ENCODE results near the gene SYNGR4. TPM values are rescaled to one million over a fixed set of nuclear protein-coding genes. Genes with fewer than 3 reads are reported as not detected.
"Not testable (repeated sequence)": the region's sequence is repeated elsewhere in the genome, so short reads cannot be mapped to it uniquely, and the experiment has no call there.

The SYNGR4 gene
- polyA plus RNA-seq, 3 donors, result 0.40 to 0.67 (median 0.46) TPM

DNA sequence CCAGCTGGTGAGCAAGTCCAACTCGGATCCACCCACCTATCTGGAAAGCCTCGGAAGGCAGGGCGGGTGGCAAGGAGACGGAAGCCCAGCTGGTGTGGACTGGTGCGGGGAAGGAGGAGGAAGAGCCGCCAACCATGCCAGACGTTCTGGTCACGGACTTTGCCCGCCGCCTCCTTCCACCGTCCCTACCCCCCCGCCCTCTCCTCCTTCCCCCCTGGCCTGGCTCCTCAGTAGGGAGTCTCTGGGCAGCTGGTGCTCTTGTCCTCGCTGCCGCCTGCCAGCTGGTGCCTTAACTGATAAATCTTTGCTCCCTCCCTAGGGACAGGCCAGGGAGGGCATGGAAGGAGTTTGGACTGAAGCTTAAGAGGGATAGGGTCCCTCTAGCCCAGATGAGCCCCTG is 4.8 kb downstream of the SYNGR4 start:
- DNase-seq (ENCODE audit: low read depth in 3 of 3, low spot score in 2 of 3), result no peak

DNA sequence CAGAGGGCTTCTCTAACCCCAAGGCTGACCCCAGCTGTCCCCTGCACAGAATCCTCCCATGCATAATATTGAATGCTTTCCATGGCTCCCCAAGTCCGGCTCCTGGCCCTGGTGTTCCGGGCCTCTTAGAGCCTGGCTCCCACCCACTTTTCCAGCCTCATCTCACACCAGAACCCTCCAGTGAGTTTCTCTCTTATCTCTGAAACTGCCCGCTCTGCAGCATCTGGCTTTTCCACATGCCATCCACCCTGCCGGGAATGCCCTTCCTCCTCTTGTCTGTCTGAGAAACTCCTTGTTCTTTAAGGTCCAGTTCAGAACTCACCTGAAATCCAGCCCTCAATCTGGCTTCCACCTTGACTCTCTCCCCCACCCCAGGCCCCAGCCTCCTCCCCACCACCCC is 6.8 kb downstream of the SYNGR4 start:
- DNase-seq (ENCODE audit: low read depth in 3 of 3, low spot score in 2 of 3), result no peak

DNA sequence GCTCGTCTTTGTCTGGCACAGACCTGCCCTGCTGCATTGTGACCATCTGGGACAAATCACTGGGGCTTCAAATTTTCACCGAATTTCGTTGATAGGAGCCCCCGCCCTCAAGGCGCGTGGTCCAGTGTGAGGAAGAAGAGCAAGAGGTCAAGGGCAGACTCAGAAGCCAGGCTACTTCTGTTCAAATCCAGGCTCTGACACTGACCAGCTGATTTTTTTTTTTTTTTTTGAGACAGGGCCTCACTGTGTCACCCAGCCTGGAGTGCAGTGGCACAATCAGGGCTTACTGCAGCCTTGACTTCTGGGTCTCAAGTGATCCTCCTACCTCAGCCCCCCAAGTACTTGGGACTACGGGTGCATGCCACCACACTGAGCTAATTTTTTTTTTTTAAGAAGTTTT is 7.2 kb downstream of the SYNGR4 start:
- no peak for DNase-seq (ENCODE audit: low read depth in 3 of 3, low spot score in 2 of 3)

DNA sequence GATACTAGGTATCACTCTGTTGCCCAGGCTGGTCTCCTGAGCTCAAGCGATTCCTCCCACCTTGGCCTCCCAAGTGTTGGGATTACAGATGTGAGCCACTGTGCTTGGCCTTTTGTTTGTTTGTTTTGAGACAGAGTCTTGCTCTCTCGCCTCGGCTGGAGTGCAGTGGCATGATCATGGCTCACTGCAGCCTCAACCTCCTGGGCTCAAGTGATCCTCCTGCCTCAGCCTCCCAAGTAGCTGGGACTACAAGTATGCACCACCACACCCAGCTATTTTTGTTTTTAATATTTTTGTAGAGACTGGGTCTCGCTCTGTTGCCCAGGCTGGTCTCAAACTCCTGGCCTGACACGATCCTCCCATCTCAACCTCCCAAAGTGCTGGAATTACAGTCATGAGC is 7.6 kb downstream of the SYNGR4 start:
- DNase-seq (ENCODE audit: low read depth in 3 of 3, low spot score in 2 of 3), result not testable (repeated sequence)

DNA sequence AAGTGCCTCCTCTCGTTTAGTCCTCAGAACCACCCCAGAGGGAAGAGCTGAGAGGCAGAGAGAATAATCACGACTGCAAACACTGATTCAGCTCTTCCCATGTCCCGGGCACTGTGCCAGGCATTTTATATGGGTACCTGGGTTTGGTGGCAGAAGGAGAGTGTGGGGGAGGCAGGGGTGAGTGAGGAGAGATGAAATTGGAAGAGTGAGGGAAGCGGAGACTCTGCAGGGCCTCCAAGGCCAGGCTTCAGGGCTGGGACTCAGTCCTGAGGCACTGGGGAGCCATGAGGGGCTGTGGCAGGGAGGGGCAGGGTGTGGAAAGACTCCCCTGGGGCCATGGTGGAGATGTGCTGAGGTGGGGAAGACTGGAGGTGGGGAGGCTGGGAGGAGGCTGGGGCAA is 8.7 kb downstream of the SYNGR4 start:
- DNase-seq (ENCODE audit: low read depth in 3 of 3, low spot score in 2 of 3), result no peak

DNA sequence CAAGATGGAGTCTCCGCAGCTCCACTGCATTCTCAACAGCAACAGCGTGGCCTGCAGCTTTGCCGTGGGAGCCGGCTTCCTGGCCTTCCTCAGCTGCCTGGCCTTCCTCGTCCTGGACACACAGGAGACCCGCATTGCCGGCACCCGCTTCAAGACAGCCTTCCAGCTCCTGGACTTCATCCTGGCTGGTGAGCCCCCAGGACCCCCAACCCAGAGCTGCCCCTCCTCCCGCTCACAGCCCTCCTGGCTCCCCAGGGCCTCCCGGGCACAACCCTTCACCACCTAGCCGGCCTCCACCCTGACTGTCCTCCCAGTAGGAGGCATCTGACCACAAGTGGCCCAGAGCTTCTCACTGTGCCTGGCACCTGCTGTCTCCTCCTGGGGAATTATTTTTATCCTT is 9.4 kb downstream of the SYNGR4 start:
- no peak for DNase-seq (ENCODE audit: low read depth in 3 of 3, low spot score in 2 of 3)

DNA sequence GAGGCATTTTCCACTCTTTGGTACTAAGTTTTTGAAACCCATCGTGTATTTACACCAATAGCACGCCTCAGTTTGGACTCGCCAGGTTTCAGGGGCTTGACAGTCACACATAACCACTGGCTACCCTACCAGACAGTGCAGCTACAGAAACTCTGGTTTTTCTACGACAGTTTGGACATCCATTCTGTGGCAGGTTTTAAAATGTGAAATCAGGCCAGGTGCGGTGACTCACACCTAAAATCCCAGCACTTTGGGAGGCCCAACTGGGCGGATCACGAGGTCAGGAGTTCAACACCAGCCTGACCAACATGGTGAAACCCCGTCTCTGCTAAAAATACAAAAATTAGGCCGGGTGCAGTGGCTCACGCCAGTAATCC is 14.0 kb downstream of the SYNGR4 start:
- DNase-seq (ENCODE audit: low read depth in 3 of 3, low spot score in 2 of 3), result no peak

DNA sequence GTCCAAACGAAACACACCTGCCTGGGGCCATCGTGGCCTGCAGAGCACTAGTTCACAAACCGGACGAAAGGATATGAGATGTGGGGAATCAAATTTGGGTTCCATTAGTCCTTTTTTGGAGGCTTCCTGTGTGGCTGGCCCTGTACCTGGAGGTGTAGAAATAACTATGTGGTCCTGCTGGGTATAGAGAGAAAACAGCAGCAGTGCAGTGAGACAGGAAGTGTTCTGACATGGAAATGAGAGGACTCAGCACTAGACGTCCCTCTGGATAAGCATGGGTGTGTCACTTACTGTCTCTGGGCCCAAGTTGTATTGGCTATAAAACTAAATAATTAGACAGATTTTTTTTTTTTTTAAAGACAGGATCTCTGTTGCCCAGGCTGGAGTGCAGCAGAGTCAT is 14.9 kb downstream of the SYNGR4 start:
- no peak for DNase-seq (ENCODE audit: low read depth in 3 of 3, low spot score in 2 of 3)

DNA sequence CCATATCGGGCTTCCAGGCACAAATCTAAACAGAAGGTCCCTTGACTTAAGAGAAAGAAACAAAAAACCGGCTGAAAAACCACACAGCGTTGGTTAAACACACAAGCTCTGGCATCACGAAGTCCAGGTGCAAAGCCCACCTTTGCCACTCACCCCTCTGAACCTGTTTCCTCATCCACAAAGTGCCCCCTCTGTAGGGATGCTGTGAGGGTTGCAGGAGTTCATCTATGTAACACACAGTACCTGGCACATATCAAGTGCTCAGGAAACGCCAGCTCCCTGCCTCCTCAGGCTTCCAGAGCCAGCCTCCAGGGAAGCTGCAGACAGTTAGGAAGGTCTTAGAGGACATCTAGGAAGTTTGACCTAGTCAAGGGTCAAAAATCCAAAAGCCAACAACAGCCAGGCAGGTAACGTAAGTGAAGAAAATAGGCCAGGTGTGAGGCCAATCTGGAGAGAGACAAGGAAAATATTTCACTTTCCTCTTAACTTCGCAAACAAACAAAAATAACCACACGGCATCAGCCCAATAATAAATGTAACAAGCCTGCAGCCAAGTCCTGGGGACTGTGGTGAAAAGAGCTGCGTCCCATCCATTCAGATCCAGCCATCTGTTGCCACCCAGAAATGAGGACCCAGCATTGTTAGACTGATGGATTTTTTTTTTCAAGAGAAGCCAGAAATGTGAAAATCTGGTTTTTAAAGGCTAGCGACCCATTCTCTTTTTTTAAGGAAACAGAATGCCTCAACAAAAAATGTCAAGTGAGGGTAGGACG is 17.2 kb downstream of the SYNGR4 start:
- no peak for DNase-seq (ENCODE audit: low read depth in 3 of 3, low spot score in 2 of 3)

DNA sequence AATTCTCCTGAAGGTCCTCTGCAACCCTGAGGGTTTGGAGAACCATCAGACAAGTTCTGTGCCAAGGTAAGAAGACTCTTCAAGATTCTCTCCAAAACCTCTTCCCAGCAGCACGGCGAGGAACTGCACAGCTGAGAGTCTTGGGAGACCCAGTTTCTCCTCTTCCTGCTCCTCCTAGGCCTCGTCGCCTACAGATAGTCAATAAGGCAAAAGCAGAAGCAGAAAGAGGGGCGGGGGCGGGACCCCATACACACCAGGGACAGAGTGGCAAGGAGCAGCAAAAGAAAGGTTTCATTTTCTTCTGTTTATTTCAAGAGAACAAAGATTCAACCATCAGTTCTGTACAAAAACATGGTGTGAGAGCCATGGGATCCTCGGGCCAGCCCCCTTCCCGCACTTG is 18.1 kb downstream of the SYNGR4 start:
- no peak for DNase-seq (ENCODE audit: low read depth in 3 of 3, low spot score in 2 of 3)

DNA sequence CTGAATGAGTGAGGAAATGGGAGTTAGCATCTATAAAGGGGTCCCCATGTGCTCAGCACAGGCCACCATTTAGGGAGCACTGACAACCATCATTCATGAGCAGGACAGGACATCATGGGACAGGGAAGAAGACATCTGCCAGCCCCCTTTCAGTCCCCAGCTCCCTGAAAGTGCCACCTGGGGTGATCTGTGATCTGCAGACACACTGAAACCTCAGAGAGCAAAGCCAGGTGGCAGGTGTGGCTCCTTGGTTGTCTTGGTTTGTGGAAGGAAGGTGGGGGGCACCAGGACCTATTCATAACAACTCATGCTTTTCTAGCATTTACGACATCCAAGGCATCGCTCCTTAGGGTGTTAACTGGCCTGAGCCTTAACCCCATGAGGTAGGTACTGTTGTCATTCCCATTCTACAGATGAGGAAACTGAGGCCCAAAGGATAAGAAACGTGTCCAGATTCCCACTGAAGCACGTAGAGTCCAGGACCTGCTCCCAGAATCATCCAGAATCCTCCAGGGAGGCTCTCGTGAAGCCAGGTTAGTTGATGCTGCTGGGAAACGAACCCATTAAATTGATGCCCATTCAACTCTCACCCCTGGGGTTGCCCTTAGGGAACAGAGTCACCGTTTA is 21.4 kb downstream of the SYNGR4 start:
- no peak for DNase-seq (ENCODE audit: low read depth in 3 of 3, low spot score in 2 of 3)

DNA sequence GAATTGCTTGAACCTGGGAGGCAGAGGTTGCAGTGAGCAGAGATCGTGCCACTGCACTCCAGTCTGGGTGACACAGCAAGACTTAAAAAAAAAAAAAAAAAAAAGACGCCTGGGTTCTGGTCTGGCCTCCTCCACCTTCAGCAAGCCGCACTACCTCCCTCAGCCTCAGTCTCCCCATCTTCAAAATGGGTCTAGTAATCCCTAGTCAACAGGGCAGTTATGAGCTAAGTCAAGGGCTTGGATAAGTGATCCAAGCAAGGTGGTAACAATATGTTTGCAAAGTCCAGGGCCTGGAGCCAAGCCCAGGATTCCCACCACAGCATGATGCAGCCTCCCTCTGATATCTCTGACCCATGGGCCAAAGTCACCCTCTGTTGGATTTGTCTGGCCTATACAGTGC is 22.8 kb downstream of the SYNGR4 start:
- DNase-seq (ENCODE audit: low read depth in 3 of 3, low spot score in 2 of 3), result no peak

DNA sequence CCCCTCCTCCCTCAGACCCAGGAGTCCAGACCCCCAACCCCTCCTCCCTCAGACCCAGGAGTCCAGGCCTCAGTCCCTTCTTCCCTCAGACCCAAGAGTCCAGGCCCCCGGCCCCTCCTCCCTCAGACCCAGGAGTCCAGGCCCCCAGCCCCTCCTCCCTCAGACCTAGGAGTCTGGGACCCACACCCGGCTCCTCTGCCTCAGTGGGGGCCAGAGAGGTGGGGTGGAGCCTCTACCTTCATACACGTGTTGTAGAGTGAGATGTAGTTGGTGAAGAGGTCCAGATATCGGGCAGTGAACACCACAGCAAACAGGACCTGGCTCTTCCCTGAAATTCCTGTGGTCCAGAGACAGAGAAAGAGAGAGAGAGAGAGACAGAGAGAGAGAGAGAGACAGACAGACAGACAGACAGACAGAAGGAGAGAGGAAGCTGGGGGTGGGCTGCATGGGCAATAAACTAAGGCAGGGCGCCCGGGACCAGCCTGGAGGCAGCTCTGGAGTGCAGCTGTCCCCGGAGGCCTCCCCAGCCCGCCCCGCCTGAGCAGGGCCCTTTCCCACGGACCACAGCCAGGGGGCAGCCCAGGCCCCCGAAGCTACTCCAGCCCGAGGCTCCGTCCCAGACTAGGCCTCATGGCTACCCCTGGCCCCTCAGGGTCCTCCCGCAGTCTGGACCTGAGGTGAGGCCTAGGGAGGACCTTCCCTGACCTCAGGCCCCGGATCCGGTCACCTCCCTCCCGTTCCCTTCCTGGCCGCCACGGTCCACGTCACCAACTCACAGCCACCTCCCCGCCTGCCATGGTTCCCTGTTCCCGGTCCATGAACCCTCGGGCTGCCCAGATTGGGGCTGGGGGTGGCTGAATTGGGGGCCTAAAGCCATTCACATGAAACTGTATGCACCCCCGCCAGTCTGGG is 26.3 kb downstream of the SYNGR4 start:
- DNase-seq (ENCODE audit: low read depth in 3 of 3, low spot score in 2 of 3), result no peak

DNA sequence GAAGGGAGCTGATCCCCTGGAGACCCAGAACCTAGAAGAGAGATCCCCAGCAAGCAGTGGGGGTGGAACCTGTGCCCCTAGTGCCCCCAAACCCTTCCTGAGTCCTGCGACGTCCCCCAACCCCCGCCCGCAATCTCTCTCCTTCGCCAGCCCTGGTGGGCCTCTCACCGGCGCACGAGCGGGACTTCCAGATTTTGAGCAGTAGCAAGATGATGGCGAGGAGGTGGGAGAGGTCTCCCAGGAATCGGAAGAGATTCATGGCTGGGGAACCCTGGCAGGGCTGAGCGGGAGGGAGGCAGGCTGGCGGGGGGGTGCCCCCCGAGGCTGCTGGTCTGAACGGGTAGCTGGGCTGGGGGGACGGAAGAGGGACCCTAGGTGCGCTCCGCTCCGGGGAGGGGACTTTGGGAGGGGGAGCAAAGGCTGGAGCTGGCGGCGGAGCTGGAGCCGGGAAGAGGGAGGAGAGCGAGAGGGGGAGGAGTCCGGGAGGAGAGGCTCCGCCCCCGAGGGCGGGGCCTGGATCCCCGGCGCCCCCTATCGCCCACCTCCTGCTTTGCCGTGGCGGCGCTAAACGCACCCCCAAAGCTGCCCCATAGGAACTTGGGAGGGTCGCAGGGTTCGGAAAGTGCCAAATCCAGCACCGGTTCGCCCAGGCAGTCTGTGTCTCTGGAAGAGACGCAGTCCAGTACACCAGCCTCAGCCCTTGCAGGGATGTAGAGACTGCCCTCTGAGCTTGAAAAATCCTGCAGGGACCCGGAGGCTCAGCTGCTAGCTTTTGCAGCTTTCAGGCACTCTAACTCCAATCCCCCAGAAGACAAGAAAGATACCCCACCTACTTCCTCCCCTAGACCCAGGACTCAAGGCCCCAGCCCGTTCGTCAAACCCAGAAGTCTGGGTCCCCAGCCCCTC is 27.2 kb downstream of the SYNGR4 start, which contains the start of gene KDELR1:
Gene KDELR1 (minus strand): TSS at position 452 of the 906 bp plus-strand sequence. CDS start 193 bp downstream, at position 259.
- peak in 1 of 3 donors; percentile 66 for DNase-seq (ENCODE audit: low read depth in 3 of 3, low spot score in 2 of 3)

DNA sequence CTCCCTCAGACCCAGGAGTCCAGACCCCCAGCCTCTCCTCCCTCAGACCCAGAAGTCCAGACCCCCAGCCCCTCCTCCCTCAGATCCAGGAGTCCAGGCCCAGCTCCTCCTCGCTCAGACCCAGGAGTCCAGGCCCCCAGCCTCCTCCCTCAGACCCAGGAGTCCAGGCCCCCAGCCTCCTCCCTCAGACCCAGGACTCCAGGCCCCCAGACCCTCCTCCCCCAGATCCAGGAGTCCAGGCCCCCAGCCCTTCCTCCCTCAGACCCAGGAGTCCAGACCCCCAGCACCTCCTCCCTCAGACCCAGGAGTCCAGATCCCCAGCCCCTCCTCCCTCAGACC is 27.8 kb downstream of the SYNGR4 start:
- not testable (repeated sequence) for DNase-seq (ENCODE audit: low read depth in 3 of 3, low spot score in 2 of 3)

DNA sequence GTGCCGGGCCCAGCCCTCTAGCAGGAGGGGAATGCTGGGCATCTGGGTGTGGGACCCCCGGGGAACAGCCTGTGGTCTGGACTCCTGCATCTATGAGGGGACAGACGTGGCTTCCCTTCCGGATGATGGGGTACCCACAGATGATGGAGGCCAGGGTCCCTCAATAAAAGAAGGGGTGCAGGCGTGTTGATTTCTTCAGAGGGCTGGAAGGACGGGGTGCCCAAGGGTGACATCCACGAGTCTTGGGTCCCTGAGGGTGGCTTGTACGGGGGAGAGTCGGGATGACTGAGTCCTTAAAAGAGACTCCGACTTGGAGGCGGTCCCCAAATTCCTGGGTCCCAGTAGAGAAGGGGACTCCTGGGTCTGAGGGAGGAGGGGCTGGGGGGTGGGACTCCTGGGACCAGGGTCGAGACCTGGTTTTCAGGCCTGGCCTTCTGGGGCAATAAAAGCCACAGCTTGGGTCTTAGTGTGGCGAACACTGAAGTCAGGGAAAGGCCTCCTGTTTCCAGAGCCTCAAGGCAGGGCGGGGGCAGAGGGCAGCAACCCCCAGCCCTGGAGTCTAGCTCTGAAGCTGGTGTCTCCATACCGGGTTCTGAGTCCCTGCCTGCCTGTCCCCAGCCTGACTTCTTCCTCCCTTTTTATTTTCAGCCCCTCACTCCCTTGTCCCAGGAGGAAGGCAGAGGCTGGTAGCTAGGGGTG is 28.8 kb downstream of the SYNGR4 start:
- no peak for DNase-seq (ENCODE audit: low read depth in 3 of 3, low spot score in 2 of 3)

DNA sequence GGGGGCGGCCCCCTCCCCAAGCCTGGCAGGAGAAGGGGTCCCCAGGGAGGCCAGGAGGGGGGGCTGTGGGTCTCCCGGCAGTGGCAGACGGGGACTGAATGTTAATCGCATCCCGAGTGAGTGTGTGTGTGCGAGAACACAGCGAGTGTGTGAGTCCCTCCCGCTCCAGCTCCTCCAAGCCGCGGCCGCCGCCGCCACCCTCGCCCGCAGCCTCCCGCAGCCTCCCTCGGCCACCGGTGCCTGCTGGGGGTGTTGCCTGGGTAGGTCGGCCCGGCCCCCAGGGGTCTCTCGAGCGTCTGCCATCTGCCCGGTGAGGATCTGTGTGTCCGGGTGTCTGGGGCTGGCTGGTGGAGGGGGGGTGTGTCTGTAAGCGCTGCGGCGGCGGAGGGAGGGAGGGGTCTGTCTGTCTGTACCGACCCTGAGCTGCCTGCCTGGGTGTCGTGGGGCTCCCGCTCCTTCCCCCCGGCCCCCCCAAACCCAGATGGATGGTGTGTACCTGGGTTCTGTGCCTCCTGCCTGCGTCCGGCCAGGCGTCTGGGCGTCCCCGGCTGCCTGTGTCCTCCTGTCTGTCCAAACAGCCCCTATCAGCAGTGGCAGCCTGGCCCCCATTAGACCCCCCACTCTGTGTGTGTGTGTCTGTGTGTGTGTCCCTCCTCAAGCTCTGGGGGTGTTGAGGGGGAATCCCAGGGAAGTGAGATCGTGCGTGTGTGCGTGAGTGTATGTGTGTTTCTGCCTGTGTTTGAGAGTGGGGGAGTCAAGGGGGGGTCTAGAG is 29.6 kb downstream of the SYNGR4 start, which contains the start of gene GRIN2D:
Gene GRIN2D (plus strand): TSS at position 110 of the 772 bp plus-strand sequence. CDS start 4,725 bp downstream, outside the sequence.
- no peak for DNase-seq (ENCODE audit: low read depth in 3 of 3, low spot score in 2 of 3)

DNA sequence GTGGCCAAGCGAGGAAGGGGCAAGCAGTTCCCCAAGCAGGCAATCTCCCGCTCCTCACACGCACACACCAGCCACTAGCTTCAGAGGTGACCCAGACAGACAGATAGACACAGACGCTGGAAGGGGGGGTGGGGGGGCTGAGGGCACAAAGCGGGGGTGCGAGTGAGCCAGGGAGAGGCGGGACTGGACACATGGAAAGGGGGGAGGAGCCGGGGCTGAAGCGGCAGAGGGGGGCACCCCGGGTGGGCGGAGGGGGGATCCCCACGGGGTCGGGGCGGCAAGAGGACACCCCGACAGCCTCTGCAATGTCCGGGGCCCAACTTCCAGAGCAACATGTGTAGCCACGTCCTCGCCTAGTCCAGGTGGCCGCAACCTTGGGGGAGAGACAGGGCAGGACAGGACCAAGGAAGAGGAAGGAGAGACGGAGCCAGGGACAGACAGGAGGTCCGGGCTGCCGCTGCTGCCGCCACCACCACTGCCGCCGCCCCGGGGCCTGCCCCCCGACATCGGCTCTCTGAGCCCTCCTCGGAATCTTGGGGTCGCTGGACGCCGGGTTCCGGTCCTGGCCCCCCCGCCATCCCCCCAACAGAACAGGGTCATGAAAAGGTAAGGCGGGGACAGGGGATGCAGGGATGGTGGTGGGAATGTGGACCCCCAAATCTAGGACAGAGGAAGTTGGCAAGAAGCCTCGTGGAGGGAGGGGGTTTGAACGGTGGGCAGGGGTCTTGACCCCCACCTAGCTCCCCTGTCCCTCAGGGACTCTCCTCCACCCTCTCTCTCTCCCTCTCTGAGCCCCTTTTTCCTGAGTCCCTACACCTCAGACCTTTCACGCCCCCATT is 30.4 kb downstream of the SYNGR4 start:
- DNase-seq (ENCODE audit: low read depth in 3 of 3, low spot score in 2 of 3), result no peak

Measured in right renal cortex interstitium (tissue), 3 donors.